Thyroid gland (tissue), 4 donors: Measurements from ENCODE around the gene TSPAN9. TPM values are rescaled to one million over a fixed set of nuclear protein-coding genes. Genes with fewer than 3 reads are reported as not detected.

ENCODE experiments used
- DNase-seq, 2 donors: peaks; one replicate each; pipeline ENCODE4 v3.0.0-alpha.2; 2019
- H3K27ac ChIP-seq, 3 donors: fragments of 200-600 bp; sonication (generic); 1 replicate in 2 of 3; 2 replicates in 1 of 3; pipeline ENCODE4 v1.5.1; 2016 to 2019; ENCODE audit warnings: mild to moderate bottlenecking in 1 of 3, moderate library complexity in 1 of 3
- H3K27me3 ChIP-seq: fragments of 200-600 bp; sonication (generic); one replicate; pipeline ENCODE4 v1.5.1; 2019
- H3K36me3 ChIP-seq, 2 donors: fragments of 200-600 bp; sonication (generic); one replicate each; pipeline ENCODE4 v1.5.1; 2016 to 2019
- H3K4me1 ChIP-seq, 2 donors: fragments of 200-600 bp; sonication (generic); one replicate each; pipeline ENCODE4 v1.5.1; 2017 to 2019
- H3K4me3 ChIP-seq, 3 donors: fragments of 200-600 bp; sonication (generic); replicated peaks in 1 of 3; 1 replicate in 2 of 3; 2 replicates in 1 of 3; pipeline ENCODE4 v1.5.1; 2016; ENCODE audit warnings: mild to moderate bottlenecking in 1 of 3
- H3K9me3 ChIP-seq: fragments of 200-600 bp; sonication (generic); one replicate; pipeline ENCODE4 v1.5.1; 2017
- POLR2A ChIP-seq, 2 donors: fragments of 450-650 bp; IDR thresholded peaks; one replicate each; pipeline ENCODE4 v1.6.1; 2017; ENCODE audit warnings: antibody characterized with exemption in 2 of 2, mild to moderate bottlenecking in 2 of 2, moderate library complexity in 1 of 2
- WGBS, 2 donors: methylation state at CpG; one replicate each; pipeline ENCODE4 v1.1.5; 2017; 5-methylcytosine and 5-hydroxymethylcytosine counted together
- intact Hi-C: fragments of 100-400 bp; cut with DNase I; formaldehyde crosslinking; loops from one replicate; pipeline ENCODE4 v1.15.1; 2023
- total RNA-seq, 4 donors: library from RNA; depleted of rRNA; stranded (reverse); fragments of >200 nt; gene quantifications; one replicate each; pipeline ENCODE4 v1.2.3, GENCODE V29; 2016
- TF ChIP-seq, protein P1 (sequence below), 6 experiments: fragments of 200-600 bp in 3 of 6; fragments of 450-650 bp in 3 of 6; sonication (generic) in 3 of 6; IDR thresholded peaks; one replicate each; pipeline ENCODE4 v1.5.1; 2016 to 2019; ENCODE audit warnings: antibody characterized with exemption in 6 of 6, mild to moderate bottlenecking in 2 of 6, inconsistent platforms in 1 of 6, moderate library complexity in 1 of 6

The TSPAN9 gene
- total RNA-seq, 4 donors from 2014 or later: 26.9 to 47.5 (median 33.2) TPM

DNA sequence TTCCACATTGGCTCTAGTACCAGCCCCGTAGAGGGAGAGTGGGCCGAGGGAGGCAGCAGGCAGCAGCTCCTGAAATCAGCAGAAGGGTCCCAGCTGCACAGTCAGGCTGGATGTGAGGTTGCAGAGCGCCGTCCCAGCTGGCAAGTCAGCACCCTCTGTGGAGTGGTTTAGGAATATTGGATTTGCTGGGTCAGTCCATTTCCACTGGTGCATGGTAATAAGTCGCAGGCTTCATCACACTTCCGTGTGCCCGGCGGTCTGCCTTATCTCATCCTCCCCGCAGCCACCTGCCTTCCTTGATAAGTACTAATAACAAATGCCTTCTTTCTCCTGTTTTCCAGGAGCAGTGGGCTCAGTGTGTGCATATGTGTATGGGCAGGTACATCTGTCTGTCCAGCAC lies 112.9 kb downstream of the TSPAN9 start:
- Histone ChIP-seq H3K27me3 (no peaks in the 10 kb centered on the region), H3K27ac (no peak overlapping the region), H3K4me1 (peaks cover 0 to 40% of the 10 kb centered on the region in 2 donors), H3K9me3 (no peaks in the 10 kb centered on the region), H3K36me3 (no peaks in the 10 kb centered on the region), H3K4me3 (no peak overlapping the region)
- TF ChIP-seq, protein P1, sequence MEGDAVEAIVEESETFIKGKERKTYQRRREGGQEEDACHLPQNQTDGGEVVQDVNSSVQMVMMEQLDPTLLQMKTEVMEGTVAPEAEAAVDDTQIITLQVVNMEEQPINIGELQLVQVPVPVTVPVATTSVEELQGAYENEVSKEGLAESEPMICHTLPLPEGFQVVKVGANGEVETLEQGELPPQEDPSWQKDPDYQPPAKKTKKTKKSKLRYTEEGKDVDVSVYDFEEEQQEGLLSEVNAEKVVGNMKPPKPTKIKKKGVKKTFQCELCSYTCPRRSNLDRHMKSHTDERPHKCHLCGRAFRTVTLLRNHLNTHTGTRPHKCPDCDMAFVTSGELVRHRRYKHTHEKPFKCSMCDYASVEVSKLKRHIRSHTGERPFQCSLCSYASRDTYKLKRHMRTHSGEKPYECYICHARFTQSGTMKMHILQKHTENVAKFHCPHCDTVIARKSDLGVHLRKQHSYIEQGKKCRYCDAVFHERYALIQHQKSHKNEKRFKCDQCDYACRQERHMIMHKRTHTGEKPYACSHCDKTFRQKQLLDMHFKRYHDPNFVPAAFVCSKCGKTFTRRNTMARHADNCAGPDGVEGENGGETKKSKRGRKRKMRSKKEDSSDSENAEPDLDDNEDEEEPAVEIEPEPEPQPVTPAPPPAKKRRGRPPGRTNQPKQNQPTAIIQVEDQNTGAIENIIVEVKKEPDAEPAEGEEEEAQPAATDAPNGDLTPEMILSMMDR (IDR thresholded peaks at IDR 0.05): no peak
- no peak for TF ChIP-seq POLR2A (IDR thresholded peaks at IDR 0.05)
- intact Hi-C loops: no loop called here
- no peak for DNase-seq
- 73 to 74% methylated on average over 7 to 9 of the region's 9 CpGs for WGBS, 2 donors

DNA sequence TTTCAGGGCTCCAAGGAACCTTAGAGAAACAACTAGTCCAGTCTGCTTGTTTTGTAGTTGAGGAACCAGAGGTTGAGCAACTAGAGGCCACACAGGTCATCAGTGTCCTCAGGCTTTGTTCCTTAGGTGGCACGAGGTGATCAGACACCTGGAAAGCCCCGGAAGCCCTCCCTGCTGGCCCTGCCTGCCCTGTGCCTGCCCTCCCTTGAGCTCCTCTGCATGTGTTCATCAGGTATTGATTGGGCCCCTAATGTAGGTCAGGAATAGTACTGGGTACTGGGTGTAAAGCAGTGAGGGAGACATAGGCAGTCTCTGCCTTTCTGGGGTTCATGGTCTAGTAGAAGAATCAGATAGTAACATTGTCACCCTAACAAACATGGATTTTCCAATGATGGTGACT lies 114.3 kb downstream of the TSPAN9 start:
- no peaks in the 10 kb centered on the region for H3K9me3 ChIP-seq
- TF ChIP-seq POLR2A (IDR thresholded peaks at IDR 0.05): no peak
- TF ChIP-seq, protein P1 (IDR thresholded peaks at IDR 0.05): no peak
- H3K4me3 ChIP-seq: no peak overlapping the region
- intact Hi-C loops: no loop called here
- H3K27ac ChIP-seq: no peak overlapping the region
- H3K27me3 ChIP-seq: no peaks in the 10 kb centered on the region
- peaks cover 0 to 30% of the 10 kb centered on the region in 2 donors for H3K4me1 ChIP-seq
- no peak for DNase-seq
- WGBS, 2 donors: 77 to 82% methylated on average over 2 of the region's 2 CpGs
- H3K36me3 ChIP-seq: no peaks in the 10 kb centered on the region

DNA sequence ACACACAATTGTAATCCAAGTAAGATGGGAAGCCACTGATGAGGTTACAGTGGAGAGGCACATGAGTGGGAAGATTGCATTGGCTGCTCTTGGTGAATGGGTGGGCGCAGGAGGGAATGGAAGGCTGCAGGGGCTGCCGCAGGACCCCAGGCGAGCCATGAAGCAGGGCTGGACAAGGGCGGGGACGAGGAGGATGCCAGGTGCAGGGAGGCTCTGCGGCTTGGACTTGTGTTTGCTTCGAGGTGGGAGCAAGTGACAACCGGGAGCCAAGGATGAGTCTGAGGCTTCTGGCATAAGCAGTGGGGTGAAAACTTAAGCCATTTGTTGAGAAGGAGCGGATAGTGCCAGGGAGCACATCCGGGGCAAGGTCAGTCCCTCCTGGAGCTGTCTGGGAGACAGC lies 115.0 kb downstream of the TSPAN9 start:
- H3K9me3 ChIP-seq: no peaks in the 10 kb centered on the region
- H3K27me3 ChIP-seq: no peaks in the 10 kb centered on the region
- H3K27ac ChIP-seq: no peak overlapping the region
- no peak for DNase-seq
- peaks cover 0 to 22% of the 10 kb centered on the region in 2 donors for H3K4me1 ChIP-seq
- intact Hi-C loops: no loop called here
- no peak overlapping the region for H3K4me3 ChIP-seq
- WGBS, 2 donors: 93 to 94% methylated on average over 10 of the region's 10 CpGs
- TF ChIP-seq, protein P1 (IDR thresholded peaks at IDR 0.05): no peak
- TF ChIP-seq POLR2A (IDR thresholded peaks at IDR 0.05): no peak
- H3K36me3 ChIP-seq: no peaks in the 10 kb centered on the region

DNA sequence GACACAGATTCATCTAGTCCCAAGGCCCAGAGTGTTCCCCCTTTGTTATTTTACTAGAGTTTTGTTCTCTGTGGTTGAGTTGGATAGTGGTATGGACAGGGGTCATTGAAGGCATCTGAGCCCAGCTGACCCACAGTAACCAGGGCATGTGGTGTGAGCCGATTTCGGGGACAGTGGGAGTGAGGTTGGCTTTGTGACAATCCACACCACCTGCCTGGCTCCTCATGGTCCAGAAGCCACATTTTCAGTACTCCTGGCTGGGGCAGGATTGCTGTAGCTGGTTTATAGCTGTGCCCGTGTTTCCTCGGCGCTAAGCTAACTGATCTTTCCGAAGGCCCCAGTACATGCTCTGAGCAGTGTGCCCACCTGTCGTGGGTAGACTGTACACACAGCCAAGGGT lies 116.0 kb downstream of the TSPAN9 start:
- Histone ChIP-seq H3K36me3 (no peaks in the 10 kb centered on the region), H3K9me3 (no peaks in the 10 kb centered on the region), H3K4me3 (no peak overlapping the region), H3K27ac (no peak overlapping the region), H3K27me3 (no peaks in the 10 kb centered on the region), H3K4me1 (peaks cover 0 to 19% of the 10 kb centered on the region in 2 donors)
- DNase-seq: no peak
- intact Hi-C loops: no loop called here
- TF ChIP-seq, protein P1 (IDR thresholded peaks at IDR 0.05): no peak
- no peak for TF ChIP-seq POLR2A (IDR thresholded peaks at IDR 0.05)
- WGBS, 2 donors: 97 to 100% methylated on average over 2 to 7 of the region's 7 CpGs

DNA sequence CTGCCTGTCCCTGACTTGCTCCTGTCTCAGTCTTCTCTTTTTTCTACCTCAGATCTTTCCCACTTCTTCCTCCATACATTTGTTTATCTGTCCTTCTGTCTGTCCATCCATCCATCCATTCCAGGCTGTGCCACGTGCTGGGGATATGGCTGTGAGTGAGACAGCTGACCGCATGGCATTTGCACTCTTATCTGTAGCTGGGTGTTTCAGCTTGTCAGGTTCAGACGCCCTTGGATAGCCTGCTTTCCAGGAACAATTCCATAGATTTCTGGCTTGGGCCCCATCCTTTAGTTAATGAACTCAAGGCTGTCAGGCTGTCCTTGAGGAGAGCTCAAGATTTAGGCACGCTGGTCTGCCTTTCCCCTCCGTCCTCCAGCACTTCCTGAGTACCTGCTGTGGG lies 116.6 kb downstream of the TSPAN9 start:
- WGBS, 2 donors: 87 to 94% methylated on average over 5 of the region's 5 CpGs

More for the DNA sequence above, 116.6 kb downstream of the TSPAN9 start:
- no peak for TF ChIP-seq POLR2A (IDR thresholded peaks at IDR 0.05)
- TF ChIP-seq, protein P1 (IDR thresholded peaks at IDR 0.05): no peak
- Histone ChIP-seq H3K4me3 (no peak overlapping the region), H3K4me1 (peaks cover 0 to 14% of the 10 kb centered on the region in 2 donors), H3K27ac (no peak overlapping the region), H3K36me3 (no peaks in the 10 kb centered on the region), H3K9me3 (no peaks in the 10 kb centered on the region), H3K27me3 (no peaks in the 10 kb centered on the region)
- intact Hi-C loops: no loop called here
- no peak for DNase-seq
